GM12874 (cell line): ENCODE data around the gene DUSP3.

Source experiments
- CTCF ChIP-seq: IDR thresholded peaks from 2 replicates; pipeline ENCODE4 v1.5.1; 2011; ENCODE audit warnings: low read depth, mild to moderate bottlenecking, control low read depth, low read length, moderate library complexity; ENCODE audit not compliant: insufficient read depth

DUSP3 gene

GRCh38 chr17:43778337-43779144, at the start of gene DUSP3:
TSS of gene DUSP3 (minus strand) at chr17:43778977. CDS start at chr17:43778924, 53 bp downstream.
- no peak for TF ChIP-seq CTCF

- no peak for TF ChIP-seq CTCF
Observed at GRCh38 chr17:43827596-43827995, 48.8 kb upstream of the DUSP3 start.

- TF ChIP-seq CTCF, result no peak
Observed at GRCh38 chr17:43826206-43826605, 47.4 kb upstream of the DUSP3 start.

- TF ChIP-seq CTCF, result no peak
Observed at GRCh38 chr17:43825567-43825966, 46.8 kb upstream of the DUSP3 start.

GRCh38 chr17:43823350-43824084, 44.7 kb upstream of the DUSP3 start:
- no peak for TF ChIP-seq CTCF

- no peak for TF ChIP-seq CTCF
Observed at GRCh38 chr17:43822570-43823190, 43.9 kb upstream of the DUSP3 start.

- TF ChIP-seq CTCF, result no peak
Observed at GRCh38 chr17:43820759-43821158, 42.0 kb upstream of the DUSP3 start.
